KBM-7 (cell line): ENCODE data around the gene UNC5C.

ENCODE experiments used
- DNase-seq: peaks from one replicate; pipeline ENCODE4 v3.0.0-alpha.2; 2015
- in situ Hi-C: fragments of 300-500 bp; cut with MboI; formaldehyde crosslinking; loops from 2 replicates; pipeline ENCODE4 v1.14.3; 2020; ENCODE audit warnings: low sequenced_read_pairs, low pct_unique_long_range_greater_than_20kb, mixed read lengths

The UNC5C gene

GRCh38 chr4:95499291-95499696, 49.5 kb downstream of the UNC5C start:
- in situ Hi-C loops, result no loop called here
- no peak for DNase-seq

GRCh38 chr4:95494186-95494585, 54.6 kb downstream of the UNC5C start:
- DNase-seq, result no peak
- in situ Hi-C loops, result no loop called here

- in situ Hi-C loops, result no loop called here
- DNase-seq, result no peak
Measured at GRCh38 chr4:95478679-95479078, 70.1 kb downstream of the UNC5C start.

- in situ Hi-C loops, result no loop called here
Measured at GRCh38 chr4:95476121-95476520, 72.7 kb downstream of the UNC5C start.

GRCh38 chr4:95472534-95472933, 76.2 kb downstream of the UNC5C start:
- DNase-seq, result no peak
- in situ Hi-C loops, result no loop called here

More at GRCh38 chr4:95476121-95476520, 72.7 kb downstream of the UNC5C start:
- no peak for DNase-seq

GRCh38 chr4:95470622-95471021, 78.2 kb downstream of the UNC5C start:
- in situ Hi-C loops, result no loop called here
- no peak for DNase-seq

GRCh38 chr4:95469617-95470016, 79.2 kb downstream of the UNC5C start:
- no peak for DNase-seq
- in situ Hi-C loops, result no loop called here

- no peak for DNase-seq
- in situ Hi-C loops, result no loop called here
Measured at GRCh38 chr4:95466791-95467190, 82.0 kb downstream of the UNC5C start.

GRCh38 chr4:95465010-95465409, 83.8 kb downstream of the UNC5C start:
- in situ Hi-C loops, result no loop called here
- DNase-seq, result no peak

- in situ Hi-C loops, result no loop called here
Measured at GRCh38 chr4:95462921-95463320, 85.9 kb downstream of the UNC5C start.

GRCh38 chr4:95457353-95457752, 91.4 kb downstream of the UNC5C start:
- in situ Hi-C loops, result no loop called here
- DNase-seq, result no peak

More at GRCh38 chr4:95462921-95463320, 85.9 kb downstream of the UNC5C start:
- no peak for DNase-seq

- in situ Hi-C loops, result no loop called here
Measured at GRCh38 chr4:95450294-95450693, 98.5 kb downstream of the UNC5C start.

GRCh38 chr4:95446173-95446572, 102.6 kb downstream of the UNC5C start:
- in situ Hi-C loops, result no loop called here
- no peak for DNase-seq

More at GRCh38 chr4:95450294-95450693, 98.5 kb downstream of the UNC5C start:
- no peak for DNase-seq

- in situ Hi-C loops, result no loop called here
- no peak for DNase-seq
Measured at GRCh38 chr4:95445251-95445650, 103.5 kb downstream of the UNC5C start.

GRCh38 chr4:95444812-95445211, 104.0 kb downstream of the UNC5C start:
- DNase-seq, result no peak
- in situ Hi-C loops, result no loop called here

- in situ Hi-C loops, result no loop called here
Measured at GRCh38 chr4:95439896-95440295, 108.9 kb downstream of the UNC5C start.

GRCh38 chr4:95439071-95439470, 109.7 kb downstream of the UNC5C start:
- no peak for DNase-seq
- in situ Hi-C loops, result no loop called here

More at GRCh38 chr4:95439896-95440295, 108.9 kb downstream of the UNC5C start:
- DNase-seq, result no peak

- no peak for DNase-seq
- in situ Hi-C loops, result no loop called here
Measured at GRCh38 chr4:95432466-95432865, 116.3 kb downstream of the UNC5C start.

- DNase-seq, result no peak
- in situ Hi-C loops, result no loop called here
Measured at GRCh38 chr4:95431678-95432077, 117.1 kb downstream of the UNC5C start.

- in situ Hi-C loops, result no loop called here
- no peak for DNase-seq
Measured at GRCh38 chr4:95429416-95429815, 119.4 kb downstream of the UNC5C start.

GRCh38 chr4:95428291-95429070, 120.3 kb downstream of the UNC5C start:
- no peak for DNase-seq
- in situ Hi-C loops, result no loop called here
